OCI-M2 (cell line): Measurements from ENCODE around the gene TARBP2.

Experiments used
- DNase-seq: peaks from one replicate; lab custom pipeline; 2025; ENCODE audit not compliant: unreplicated experiment; lab: John Stamatoyannopoulos, UW

Gene TARBP2

GRCh38 chr12:53551889-53552291 is 50.8 kb downstream of the TARBP2 start:
- DNase-seq: no peak

- no peak for DNase-seq
Measured at GRCh38 chr12:53552361-53553327, 51.6 kb downstream of the TARBP2 start.
